K562 treated with DMSO at 1 percent for 12 hours (cell line): Measurements from ENCODE around the gene GEMIN7. TPM values are rescaled to one million over a fixed set of nuclear protein-coding genes. Genes with fewer than 3 reads are reported as not detected.

Experiments used
- total RNA-seq: library from RNA; unstranded; fragments of 300-600 nt; gene quantifications from 2 replicates; pipeline ENCODE4 v1.2.3, GENCODE V29; 2022; ENCODE audit not compliant: insufficient read depth

GEMIN7 gene, protein sequence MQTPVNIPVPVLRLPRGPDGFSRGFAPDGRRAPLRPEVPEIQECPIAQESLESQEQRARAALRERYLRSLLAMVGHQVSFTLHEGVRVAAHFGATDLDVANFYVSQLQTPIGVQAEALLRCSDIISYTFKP
- total RNA-seq = 39.3 and 48.7 TPM in 2 replicates

DNA sequence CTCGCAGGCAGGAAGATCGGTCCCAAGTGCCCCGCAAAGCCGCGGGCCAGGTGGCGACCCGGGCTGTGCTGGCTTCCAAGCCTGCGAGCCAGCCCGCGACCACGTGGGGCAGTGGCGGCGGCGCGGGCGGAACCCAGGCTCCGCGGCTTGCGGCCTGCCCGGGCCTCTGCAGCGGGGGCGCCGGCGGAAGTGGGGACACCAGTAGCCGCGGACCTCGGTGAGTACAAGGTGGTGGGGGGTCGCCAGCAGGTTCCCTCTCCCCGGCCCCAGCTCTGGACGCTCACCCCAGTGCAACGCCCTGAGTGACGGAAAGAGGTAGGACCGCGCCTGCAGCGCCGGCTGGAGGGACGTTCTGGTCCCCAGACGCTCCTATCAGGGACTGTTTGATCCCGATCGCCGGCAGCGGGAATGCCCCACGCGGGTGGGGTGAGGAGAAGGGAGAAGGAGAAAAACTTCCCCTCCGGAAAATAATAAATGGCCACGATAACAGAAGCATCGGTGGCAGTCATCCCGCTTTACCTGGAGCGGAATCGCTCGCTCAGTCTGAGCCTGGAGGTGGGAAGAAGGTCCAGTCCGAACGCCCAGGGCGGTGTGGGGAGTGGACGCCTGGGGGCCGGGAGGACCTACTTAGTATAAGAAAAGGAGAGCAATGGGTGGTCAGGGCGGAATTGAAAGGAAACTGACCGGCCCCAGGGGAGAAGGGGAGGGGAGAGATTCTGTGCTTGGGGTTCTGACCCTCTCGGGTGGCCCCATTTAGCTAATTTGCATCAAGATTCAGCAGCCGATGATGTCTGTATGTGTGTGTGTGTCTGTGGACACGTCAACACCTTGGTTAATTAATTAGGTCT is at the start of gene GEMIN7:
TSS of gene GEMIN7 (plus strand) at position 198 of the 848 bp plus-strand sequence. CDS start 10,855 bp downstream, outside the sequence.

DNA sequence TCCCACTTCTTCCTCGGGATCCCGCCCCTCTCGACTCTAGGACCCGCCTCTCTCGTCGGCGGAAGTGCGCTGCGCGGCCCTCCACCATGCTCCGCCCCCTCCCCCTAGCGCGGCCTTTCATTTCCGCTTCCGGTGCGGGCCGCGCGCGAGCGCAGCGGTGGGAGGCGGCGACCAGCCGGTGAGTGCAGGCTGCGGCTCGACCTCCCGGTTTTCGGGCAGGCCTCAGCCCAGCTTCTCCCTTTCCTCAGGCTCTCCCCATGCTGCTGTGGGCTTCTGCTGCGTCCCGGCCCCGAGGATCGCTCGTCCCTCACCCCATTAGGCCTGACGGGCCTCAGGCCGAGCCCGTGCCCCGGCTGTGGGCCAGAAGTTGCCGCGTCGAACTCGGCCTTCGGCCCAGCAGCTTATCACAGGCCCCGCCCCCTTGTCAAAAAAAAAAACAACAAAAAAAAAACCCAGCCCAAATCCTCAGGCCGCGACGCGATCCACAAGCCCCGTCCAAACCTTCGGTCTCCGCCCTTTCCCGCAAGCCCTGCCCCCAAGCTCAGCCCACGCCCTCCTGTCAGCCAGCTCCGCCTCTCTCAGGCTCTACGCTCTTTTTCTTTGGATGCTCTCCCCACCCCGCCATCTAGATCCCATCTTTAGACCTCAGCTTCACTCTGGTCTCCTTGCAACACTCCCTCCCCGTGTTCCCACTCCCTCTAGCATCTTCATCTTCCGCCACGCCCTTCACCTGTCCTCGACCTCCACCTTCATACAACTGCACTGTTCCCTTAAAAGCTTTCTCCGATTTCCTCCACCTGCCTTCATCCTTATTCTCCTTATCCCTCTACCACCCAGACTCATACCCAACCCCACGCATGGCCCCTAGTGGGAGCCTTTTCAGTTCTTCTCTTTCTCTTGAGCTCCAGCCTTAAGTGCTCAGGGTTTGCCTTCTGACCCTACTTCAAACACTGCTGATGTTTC is 39.8 kb upstream of the GEMIN7 start, which contains the start of gene CLASRP:
TSS of gene CLASRP (plus strand) at position 115 of the 963 bp plus-strand sequence. CDS start 1,168 bp downstream, outside the sequence.

DNA sequence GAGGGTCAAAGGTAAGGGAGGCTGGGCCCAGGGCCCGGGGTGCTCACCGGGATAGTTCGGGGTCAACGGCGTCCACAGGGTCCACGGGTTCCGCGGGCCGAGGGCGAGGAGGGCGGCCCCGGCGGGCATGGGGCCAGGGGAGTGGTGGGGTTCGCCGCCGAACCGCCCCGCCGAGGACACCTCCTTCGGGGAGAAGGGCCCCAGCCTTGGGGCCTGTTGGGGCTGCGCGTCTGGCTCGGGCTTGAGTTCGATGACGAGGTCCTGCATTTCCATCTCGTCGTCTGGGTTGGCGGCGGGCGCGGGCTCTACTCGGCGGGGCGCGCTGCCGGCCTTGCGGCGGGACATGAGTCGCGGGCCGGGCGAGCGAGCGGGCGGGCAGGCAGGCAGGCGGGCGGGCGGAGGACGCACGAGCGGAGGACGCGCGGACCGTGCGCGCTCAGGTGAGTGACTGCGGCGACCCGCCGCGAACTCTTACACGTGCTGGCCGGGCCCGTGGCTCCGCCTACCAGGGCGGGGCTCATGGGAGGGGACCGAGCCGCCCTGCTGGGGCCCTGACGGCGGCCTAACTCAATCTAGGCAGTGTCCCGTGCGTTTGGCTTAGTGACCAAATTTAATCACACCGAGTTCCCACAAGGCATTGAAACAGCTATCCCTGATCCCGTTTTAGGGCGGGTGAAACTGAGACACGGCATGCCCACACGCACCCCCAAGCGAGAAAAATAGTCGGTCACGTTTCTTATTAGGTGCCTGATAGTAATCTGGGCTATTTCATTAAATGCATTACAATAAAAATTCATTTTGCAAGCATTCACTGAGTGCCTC is 2.8 kb upstream of the GEMIN7 start, which contains the start of gene ZNF296:
TSS of gene ZNF296 (minus strand) at position 450 of the 822 bp plus-strand sequence. CDS start at position 345, 105 bp downstream.

DNA sequence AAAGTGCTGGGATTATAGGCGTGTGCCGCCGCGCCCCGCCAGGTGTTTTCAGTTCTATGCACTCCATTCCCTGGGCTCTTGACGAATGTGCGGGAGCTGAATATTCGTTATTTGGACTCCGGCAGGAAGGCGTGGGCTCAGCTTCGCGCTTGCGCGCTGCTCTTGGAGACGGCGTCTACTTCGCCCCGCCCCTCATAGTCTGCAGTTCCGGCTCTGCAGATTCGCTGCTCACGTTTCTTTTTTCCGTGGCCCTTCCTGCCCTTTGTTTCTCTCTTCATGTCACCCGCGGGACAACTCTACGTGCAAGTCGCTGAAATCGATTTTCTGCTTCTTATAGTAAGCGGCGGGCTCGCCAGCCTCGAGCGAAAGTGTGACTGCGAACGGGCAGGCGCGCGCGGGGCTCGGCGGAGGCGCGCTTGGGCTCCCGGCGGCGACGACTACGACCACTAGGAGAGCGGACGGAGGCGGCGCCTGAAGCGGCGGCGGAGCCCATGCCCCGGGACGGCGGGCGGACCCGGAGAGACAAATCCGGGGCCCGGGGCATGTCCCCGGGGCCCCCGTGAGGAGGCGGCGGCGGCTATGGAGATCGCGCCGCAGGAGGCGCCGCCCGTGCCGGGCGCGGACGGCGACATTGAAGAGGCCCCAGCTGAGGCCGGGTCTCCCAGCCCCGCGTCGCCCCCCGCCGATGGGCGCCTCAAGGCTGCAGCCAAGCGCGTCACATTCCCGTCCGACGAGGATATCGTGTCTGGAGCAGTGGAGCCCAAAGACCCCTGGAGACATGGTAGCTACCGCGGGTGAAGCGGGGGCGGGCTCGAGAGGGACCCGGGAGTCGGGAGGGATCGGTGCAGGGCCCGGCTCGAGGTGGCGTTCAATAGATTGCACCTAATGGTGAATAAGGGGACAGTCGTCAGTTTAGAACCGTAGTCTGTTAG is 14.0 kb downstream of the GEMIN7 start, which contains the start of gene PPP1R37:
TSS of gene PPP1R37 (plus strand) at position 433 of the 932 bp plus-strand sequence. CDS start at position 580, 147 bp downstream.

Other genes starting within 250 kb of the GEMIN7 start
- gene NECTIN2, start 233.0 kb upstream of the GEMIN7 start, total RNA-seq = 80.1 and 110 TPM in 2 replicates
- gene TOMM40, start 188.0 kb upstream of the GEMIN7 start, total RNA-seq = 89.4 and 92.1 TPM in 2 replicates
- 886 and 1,766 TPM in 2 replicates for gene APOE, start 173.5 kb upstream of the GEMIN7 start, total RNA-seq
- gene APOC1, start 164.7 kb upstream of the GEMIN7 start, total RNA-seq = 862 and 1,208 TPM in 2 replicates
- not detected in 2 replicates for gene APOC4, start 137.0 kb upstream of the GEMIN7 start, total RNA-seq
- not detected in 2 replicates for gene APOC2, start 133.2 kb upstream of the GEMIN7 start, total RNA-seq
- gene CLPTM1, start 123.9 kb upstream of the GEMIN7 start, total RNA-seq = 66.2 and 105 TPM in 2 replicates
- gene RELB, start 77.8 kb upstream of the GEMIN7 start, total RNA-seq = 12.8 and 15.2 TPM in 2 replicates
- 30.7 and 41.2 TPM in 2 replicates for gene CLASRP, start 40.2 kb upstream of the GEMIN7 start, total RNA-seq
- gene ZNF296, start 2.8 kb upstream of the GEMIN7 start, total RNA-seq = 4.0 and 6.2 TPM in 2 replicates
- gene PPP1R37, start 13.9 kb downstream of the GEMIN7 start, total RNA-seq = 14.3 and 29.4 TPM in 2 replicates
- 0.25 and 0.73 TPM in 2 replicates for gene NKPD1, start 81.7 kb downstream of the GEMIN7 start, total RNA-seq
- 64.4 and 117 TPM in 2 replicates for gene TRAPPC6A, start 99.0 kb downstream of the GEMIN7 start, total RNA-seq
- gene BLOC1S3, start 99.5 kb downstream of the GEMIN7 start, total RNA-seq = 25.7 and 29.9 TPM in 2 replicates
- 16.3 and 18.8 TPM in 2 replicates for gene EXOC3L2, start 166.1 kb downstream of the GEMIN7 start, total RNA-seq
- gene MARK4, start 172.0 kb downstream of the GEMIN7 start, total RNA-seq = 17.2 and 27.0 TPM in 2 replicates
- gene CKM, start 243.6 kb downstream of the GEMIN7 start, total RNA-seq = not detected in 2 replicates